Liver (tissue), 3 donors: ENCODE results near the gene TUBA4A.

Experiments
- HNF4A ChIP-seq, 2 donors: conservative IDR thresholded peaks; 2 replicates each; pipeline ENCODE4 v1.6.1; 2016; ENCODE audit warnings: antibody characterized with exemption in 2 of 2, mild to moderate bottlenecking in 2 of 2
- HNF4G ChIP-seq: IDR thresholded peaks from 2 replicates; pipeline ENCODE4 v1.6.1; 2016; ENCODE audit warnings: antibody characterized with exemption
- RAD21 ChIP-seq, 2 donors: IDR thresholded peaks; 2 replicates each; pipeline ENCODE4 v1.6.1; 2016; ENCODE audit warnings: antibody characterized with exemption in 2 of 2, mild to moderate bottlenecking in 2 of 2
- SP1 ChIP-seq: IDR thresholded peaks from 2 replicates; pipeline ENCODE4 v1.6.1; 2018; ENCODE audit warnings: antibody characterized with exemption, mild to moderate bottlenecking
- TF ChIP-seq, protein P1 (sequence below): fragments of 150-350 bp; IDR thresholded peaks from 2 replicates; pipeline ENCODE4 v1.5.1; 2017; ENCODE audit warnings: improper control_type of control experiment, low read depth, low read length; ENCODE audit not compliant: missing input control
- TF ChIP-seq, protein P2 (sequence below): IDR thresholded peaks from 2 replicates; pipeline ENCODE4 v1.6.1; 2016; ENCODE audit warnings: antibody characterized with exemption
- TF ChIP-seq, protein P3 (sequence below): IDR thresholded peaks from 2 replicates; pipeline ENCODE4 v1.6.1; 2016; ENCODE audit warnings: antibody characterized with exemption, mild to moderate bottlenecking
- TF ChIP-seq, protein P4 (sequence below): IDR thresholded peaks from 2 replicates; pipeline ENCODE4 v1.6.1; 2016; ENCODE audit warnings: antibody characterized with exemption
- donor health status: healthy.
- donor health status: healthy.

GRCh38 chr2:219298759-219299371 lies 45.1 kb upstream of the TUBA4A start:
- TF ChIP-seq, protein P1, sequence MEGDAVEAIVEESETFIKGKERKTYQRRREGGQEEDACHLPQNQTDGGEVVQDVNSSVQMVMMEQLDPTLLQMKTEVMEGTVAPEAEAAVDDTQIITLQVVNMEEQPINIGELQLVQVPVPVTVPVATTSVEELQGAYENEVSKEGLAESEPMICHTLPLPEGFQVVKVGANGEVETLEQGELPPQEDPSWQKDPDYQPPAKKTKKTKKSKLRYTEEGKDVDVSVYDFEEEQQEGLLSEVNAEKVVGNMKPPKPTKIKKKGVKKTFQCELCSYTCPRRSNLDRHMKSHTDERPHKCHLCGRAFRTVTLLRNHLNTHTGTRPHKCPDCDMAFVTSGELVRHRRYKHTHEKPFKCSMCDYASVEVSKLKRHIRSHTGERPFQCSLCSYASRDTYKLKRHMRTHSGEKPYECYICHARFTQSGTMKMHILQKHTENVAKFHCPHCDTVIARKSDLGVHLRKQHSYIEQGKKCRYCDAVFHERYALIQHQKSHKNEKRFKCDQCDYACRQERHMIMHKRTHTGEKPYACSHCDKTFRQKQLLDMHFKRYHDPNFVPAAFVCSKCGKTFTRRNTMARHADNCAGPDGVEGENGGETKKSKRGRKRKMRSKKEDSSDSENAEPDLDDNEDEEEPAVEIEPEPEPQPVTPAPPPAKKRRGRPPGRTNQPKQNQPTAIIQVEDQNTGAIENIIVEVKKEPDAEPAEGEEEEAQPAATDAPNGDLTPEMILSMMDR, result peak; percentile 99
- TF ChIP-seq, protein P2, sequence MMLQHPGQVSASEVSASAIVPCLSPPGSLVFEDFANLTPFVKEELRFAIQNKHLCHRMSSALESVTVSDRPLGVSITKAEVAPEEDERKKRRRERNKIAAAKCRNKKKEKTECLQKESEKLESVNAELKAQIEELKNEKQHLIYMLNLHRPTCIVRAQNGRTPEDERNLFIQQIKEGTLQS, result no peak
- TF ChIP-seq HNF4A (conservative IDR thresholded peaks at IDR 0.05) (peak; percentile 16 to 57), HNF4G (peak; percentile 45), RAD21 (IDR thresholded peaks at IDR 0.05) (peak; percentile 89 to 93), SP1 (no peak)
- TF ChIP-seq, protein P3, sequence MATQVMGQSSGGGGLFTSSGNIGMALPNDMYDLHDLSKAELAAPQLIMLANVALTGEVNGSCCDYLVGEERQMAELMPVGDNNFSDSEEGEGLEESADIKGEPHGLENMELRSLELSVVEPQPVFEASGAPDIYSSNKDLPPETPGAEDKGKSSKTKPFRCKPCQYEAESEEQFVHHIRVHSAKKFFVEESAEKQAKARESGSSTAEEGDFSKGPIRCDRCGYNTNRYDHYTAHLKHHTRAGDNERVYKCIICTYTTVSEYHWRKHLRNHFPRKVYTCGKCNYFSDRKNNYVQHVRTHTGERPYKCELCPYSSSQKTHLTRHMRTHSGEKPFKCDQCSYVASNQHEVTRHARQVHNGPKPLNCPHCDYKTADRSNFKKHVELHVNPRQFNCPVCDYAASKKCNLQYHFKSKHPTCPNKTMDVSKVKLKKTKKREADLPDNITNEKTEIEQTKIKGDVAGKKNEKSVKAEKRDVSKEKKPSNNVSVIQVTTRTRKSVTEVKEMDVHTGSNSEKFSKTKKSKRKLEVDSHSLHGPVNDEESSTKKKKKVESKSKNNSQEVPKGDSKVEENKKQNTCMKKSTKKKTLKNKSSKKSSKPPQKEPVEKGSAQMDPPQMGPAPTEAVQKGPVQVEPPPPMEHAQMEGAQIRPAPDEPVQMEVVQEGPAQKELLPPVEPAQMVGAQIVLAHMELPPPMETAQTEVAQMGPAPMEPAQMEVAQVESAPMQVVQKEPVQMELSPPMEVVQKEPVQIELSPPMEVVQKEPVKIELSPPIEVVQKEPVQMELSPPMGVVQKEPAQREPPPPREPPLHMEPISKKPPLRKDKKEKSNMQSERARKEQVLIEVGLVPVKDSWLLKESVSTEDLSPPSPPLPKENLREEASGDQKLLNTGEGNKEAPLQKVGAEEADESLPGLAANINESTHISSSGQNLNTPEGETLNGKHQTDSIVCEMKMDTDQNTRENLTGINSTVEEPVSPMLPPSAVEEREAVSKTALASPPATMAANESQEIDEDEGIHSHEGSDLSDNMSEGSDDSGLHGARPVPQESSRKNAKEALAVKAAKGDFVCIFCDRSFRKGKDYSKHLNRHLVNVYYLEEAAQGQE, result no peak
- TF ChIP-seq, protein P4, sequence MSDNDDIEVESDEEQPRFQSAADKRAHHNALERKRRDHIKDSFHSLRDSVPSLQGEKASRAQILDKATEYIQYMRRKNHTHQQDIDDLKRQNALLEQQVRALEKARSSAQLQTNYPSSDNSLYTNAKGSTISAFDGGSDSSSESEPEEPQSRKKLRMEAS, result no peak
